ENCODE measurements around the gene PNPLA3.

DNA sequence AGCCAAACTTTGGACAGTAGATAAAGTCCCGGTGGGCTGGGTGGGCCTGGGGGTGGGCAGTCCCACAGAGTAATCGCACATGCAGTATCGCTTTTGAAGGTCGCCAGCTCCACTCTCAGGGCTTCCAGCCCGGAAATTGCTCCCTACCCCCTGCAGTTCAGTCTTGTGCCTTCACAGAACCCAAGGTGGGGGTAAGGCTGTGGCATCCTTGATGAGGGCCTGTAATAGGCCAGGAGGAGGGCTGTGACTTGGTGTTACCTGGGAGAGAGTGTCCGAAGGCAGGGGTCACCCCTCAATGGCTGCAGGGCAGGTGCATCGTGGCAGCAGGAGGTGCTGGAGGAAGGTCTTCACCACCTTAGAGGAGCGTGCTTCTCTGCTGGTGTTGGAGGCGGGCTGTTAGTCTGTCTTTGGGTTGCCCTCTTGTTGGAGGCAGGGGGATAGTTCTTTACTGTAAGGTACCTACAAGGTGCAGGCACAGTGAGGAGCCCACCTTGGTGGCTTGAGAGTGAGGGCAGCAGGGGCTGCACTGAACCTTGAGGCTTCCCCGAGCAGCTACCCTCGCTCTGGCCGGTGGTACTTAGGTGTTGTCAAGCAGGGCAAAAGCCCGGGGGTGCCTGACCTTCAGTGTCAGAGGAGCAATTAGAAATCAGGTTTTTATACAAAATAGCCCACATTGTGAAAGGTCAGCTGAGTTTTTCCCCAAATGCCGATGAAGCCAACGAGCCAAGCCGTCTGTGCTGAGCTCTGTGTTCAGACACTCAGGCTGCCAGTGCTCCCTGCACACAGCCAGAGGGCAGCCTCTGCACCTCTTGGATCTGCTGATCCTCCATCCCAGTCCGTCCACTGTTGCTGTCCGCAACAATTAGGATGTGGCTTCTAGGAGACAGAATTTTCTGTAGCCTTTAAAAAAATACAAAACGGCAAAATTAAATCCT is 53.5 kb downstream of the PNPLA3 start:
- TF ChIP-seq ZNF384 (IDR thresholded peaks at IDR 0.05) (no peak), ARNT (IDR thresholded peaks at IDR 0.05) (no peak), ELF4 (IDR thresholded peaks at IDR 0.05) (no peak), SUZ12 (IDR thresholded peaks at IDR 0.05) (no peak), FOXA1 (IDR thresholded peaks at IDR 0.05) (no peak), SP1 (IDR thresholded peaks at IDR 0.05) (no peak), TARDBP (IDR thresholded peaks at IDR 0.05) (no peak), FOXM1 (IDR thresholded peaks at IDR 0.05; ENCODE audit: borderline replicate concordance) (no peak), CTBP1 (IDR thresholded peaks at IDR 0.05; ENCODE audit: borderline replicate concordance) (no peak), FOXK2 (IDR thresholded peaks at IDR 0.05) (no peak), HDGF (IDR thresholded peaks at IDR 0.05; ENCODE audit: borderline replicate concordance) (no peak), LEF1 (IDR thresholded peaks at IDR 0.05; ENCODE audit: borderline replicate concordance) (no peak), NFRKB (IDR thresholded peaks at IDR 0.05) (no peak)
- TF ChIP-seq, protein P1, sequence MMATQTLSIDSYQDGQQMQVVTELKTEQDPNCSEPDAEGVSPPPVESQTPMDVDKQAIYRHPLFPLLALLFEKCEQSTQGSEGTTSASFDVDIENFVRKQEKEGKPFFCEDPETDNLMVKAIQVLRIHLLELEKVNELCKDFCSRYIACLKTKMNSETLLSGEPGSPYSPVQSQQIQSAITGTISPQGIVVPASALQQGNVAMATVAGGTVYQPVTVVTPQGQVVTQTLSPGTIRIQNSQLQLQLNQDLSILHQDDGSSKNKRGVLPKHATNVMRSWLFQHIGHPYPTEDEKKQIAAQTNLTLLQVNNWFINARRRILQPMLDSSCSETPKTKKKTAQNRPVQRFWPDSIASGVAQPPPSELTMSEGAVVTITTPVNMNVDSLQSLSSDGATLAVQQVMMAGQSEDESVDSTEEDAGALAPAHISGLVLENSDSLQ (IDR thresholded peaks at IDR 0.05), result no peak
